Left kidney (tissue), 8 donors: Measurements from ENCODE around the gene TBXA2R. TPM values are rescaled to one million over a fixed set of nuclear protein-coding genes. Genes with fewer than 3 reads are reported as not detected.
"Not testable (repeated sequence)": the region's sequence is repeated elsewhere in the genome, so short reads cannot be mapped to it uniquely, and the experiment has no call there.

ENCODE experiments used
- DNase-seq: peaks from one replicate; pipeline ENCODE4 v3.0.0-alpha.2; 2013
- long read RNA-seq, 8 donors: transcript quantifications; one replicate each; lab custom pipeline, GENCODE V29; 2026
- polyA plus RNA-seq: library from polyadenylated mRNA; unstranded; fragments of 120-200 nt; gene quantifications from one replicate; pipeline ENCODE4 v1.2.1, GENCODE V29; 2013; ENCODE audit not compliant: insufficient read length

Gene TBXA2R
- 2.2 TPM for polyA plus RNA-seq
- long read RNA-seq, donor 1, result 0 reads
- long read RNA-seq, donor 2, partial matches to known transcripts, result 0 of 1 reads
- long read RNA-seq, donor 2, other reads (novel, unspliced or antisense), result 0 of 1 reads
- long read RNA-seq, donor 3, result 0 reads
- long read RNA-seq, donor 4, result 0 reads
- long read RNA-seq, donor 5, result 0 reads
- long read RNA-seq, donor 6, result 0 reads
- long read RNA-seq, donor 7, partial matches to known transcripts, result 0 of 1 reads
- long read RNA-seq, donor 7, other reads (novel, unspliced or antisense), result 0 of 1 reads
- long read RNA-seq, donor 8, result 0 reads

DNA sequence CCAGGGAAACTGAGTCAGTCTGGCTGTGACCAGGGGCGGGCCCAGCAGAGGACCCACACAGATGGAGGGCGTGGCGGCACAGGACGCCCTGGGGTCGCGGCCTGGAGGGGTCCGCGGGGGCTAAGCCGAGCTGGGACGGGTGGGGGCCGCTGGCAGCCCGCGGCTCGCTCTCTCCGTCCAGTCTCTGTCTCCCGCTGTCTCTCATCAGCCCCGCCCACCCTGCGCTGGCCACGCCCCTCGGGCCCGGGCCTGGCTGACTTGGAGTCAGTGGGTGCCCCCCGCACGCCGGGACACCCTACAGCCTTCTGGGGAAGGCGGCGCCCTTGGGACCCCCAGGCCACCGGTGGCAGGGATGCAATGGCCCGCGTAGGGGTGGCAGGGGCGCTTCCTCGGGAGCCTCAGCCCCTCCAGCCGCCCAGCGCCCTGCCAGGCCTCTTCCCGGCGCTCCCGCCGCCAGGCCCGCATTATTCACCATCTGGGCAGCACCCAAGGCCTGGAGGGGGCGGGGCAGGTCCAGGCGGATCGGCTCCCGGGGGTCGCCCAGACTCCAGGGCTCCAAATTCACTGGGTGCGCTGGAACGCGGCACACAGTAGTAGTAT is at the start of gene TBXA2R:
TSS of gene TBXA2R (minus strand) at position 186 of the 600 bp plus-strand sequence. CDS start 6,241 bp downstream, outside the sequence.
- no peak for DNase-seq

GRCh38 chr19:3656073-3656746 is 49.5 kb upstream of the TBXA2R start:
- no peak for DNase-seq

- DNase-seq, result no peak
Measured at GRCh38 chr19:3655402-3656072, 48.9 kb upstream of the TBXA2R start.

DNA sequence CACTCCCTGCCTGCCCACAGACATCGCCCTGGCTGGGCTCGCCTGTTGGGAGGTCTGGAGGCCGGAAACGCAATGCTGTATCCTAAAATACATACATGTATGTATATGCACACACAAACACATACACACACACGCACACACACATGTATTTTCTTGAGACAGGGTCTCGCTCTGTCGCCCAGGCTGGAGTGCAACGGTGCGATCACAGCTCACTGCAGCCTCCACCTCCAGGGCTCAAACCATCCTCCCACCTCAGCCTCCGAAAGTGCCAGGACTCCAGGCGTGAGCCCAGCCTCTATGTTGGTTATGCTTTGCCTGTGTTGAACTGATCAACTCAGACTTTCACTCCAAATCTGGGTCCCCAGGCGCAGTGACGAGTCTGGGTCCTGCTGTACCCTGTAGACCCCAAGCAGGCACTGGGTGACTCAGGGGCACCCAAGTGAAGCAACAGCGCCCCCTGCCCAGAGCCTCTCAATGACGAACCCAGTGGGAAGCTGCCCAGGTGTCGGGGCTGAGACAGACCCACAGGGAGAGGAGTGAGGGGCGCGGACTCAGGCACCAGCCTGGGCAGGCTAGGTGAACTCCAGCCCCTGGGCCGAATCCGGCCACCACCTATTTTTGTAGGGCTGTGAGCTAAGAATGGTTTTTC is 47.3 kb upstream of the TBXA2R start:
- DNase-seq, result no peak

DNA sequence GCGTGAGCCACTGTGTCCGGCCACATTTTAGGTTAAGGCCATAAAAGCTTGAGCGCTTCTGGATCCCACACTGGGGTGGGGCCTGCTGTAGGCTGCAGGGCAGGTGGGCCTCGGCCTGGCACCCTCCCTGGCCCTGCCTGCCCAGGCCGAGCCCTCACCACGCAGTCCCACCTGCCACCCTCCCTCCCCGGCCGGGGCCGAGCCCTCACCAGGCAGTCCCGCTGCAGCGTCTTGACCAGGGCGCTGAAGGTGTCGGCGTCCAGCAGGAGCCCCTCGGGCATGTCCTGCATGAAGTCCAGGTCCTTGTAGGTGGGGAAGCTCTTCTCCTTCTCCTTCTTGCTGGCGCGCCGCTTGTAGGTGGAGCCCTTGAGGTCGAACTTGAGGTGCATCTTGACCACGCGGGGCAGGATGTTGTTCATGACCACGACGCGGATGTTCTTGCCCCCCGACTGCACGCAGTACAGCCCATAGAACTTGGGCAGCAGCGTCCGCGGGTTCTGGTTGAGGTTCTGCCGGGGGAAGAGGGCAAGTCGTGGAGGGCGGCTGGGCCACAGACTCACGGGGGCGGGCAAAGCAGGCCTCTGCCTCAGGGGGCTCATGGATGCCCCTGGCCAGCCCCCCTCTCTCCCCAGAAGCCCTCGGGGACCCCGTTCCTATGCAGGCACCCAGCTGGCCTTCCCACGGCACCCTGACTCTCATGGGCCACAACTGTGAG is 46.6 kb upstream of the TBXA2R start:
- DNase-seq, result no peak

DNA sequence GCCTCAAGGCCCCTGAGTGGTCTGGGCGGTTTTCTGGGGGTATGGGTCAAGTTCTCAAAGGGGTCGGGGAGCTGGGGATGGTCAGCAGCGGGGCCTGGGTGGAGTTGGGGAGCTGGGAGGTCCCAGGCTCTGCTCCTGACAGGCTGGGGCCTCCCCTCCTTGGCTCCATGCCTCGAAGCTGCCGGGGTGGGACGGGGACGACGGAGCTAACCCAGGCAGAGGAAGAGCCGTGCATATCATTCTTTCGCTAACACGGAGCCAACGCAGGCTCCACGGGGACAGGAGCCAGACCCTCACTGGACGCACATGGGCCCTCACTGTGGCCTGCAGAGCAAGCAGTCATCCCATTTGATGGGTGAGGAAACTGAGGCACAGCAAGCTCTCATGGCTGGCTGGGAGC is 45.7 kb upstream of the TBXA2R start:
- no peak for DNase-seq

DNA sequence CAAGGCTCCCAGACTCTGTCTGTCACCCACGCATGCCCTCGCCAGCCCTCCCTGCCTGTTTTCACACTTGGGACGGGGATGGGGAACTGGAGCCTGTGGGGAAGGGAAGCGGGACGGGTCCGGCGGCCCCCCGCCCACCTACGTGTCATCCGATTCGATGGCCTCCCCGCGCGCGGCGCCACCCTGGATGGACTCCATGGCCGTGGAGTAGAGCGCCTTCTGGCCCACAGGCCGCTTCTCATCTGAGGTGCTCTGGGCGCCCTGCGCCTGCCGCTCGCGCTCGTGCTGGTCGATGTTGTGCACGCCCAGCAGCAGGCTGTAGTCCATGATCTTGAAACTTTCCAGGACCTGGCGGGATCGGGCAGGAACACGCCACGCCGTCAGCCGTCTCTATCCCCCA is 45.0 kb upstream of the TBXA2R start:
- no peak for DNase-seq

DNA sequence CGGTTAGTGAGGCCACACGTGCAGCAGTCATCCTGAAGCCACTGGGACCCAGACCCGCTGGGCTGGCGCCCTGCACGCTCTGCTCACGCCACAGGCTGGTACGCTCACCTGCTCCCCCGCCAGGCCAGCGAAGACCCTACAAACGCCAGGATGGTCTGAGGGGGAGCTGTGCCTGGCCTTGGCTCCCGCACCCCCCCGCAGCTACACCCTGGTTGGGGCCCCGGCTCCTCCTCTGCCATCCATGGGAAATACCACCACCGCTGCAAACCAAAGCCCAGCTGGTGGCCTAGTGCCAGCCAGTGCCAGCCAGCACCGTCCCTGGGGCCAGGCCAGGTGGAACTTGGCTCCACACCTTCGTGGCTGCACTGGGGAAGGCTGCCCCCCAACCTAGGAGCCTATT is 43.2 kb upstream of the TBXA2R start:
- DNase-seq, result no peak

GRCh38 chr19:3648037-3648905 is 41.6 kb upstream of the TBXA2R start:
- DNase-seq, result no peak

DNA sequence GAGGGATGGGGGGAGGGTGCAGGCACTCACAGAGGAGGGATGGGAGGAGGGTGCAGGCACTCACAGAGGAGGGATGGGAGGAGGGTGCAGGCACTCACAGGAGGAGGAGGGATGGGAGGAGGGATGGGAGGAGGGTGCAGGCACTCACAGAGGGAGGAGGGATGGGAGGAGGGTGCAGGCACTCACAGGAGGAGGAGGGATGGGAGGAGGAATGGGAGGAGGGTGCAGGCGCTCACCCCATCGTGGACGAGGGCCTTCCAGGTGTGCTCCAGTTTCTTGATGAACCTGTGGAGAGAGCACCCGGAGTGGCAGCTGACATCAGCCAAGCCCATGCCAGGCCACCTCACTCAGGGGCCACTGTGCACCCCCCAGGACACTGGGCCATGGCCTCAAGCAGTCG is 40.4 kb upstream of the TBXA2R start:
- DNase-seq, result not testable (repeated sequence)

DNA sequence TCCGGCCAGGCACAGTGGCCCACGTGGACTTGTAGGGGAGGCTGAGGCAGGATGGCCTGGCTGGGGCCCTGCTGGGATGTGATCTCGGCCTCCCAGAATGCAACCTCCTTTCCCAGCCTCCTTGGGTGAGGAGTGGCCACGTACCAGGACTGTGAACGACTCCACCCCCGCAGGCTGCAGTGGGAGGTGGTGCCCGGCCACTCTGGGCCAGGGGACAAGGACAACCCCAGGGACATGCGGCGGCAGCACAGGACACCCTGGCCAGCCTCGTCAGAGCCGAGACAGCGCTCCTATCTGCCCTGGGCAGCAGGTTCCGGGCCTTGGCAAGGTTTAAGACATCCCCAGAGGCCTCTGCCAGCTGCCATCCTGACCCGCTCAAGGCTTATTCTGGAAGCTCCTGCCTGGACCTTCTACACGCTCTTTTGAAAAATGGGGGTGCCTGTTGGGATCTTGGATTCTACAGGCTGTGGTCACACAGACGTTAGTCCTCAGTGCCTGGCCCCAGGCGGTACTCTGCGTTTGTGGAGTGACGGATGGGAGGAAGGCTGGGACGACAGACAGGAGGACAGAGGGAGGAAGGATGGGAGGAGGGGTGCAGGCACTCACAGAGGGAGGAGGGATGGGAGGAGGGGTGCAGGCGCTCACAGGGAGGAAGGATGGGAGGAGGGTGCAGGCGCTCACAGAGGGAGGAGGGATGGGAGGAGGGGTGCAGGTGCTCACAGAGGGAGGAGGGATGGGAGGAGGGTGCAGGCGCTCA is 39.8 kb upstream of the TBXA2R start:
- DNase-seq, result no peak

DNA sequence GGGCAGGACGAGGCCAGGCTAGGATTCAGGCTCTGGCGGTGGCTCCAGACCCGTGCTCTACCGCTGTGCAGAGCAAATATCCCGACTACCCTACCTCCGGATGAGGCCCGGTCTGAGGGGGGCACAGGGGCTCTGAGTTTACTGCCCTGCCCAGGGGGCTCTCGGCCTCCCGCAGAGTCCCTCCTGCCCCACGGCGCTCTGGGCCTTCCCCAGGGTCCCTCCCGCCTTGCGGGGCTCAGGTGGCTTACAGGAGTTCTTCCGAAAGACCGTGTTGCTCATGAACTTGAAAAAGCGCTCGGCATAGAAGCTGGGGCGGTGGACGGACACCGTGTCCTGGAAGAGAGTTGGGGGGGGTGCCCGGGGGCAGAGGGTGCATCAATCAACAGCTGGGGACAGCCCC is 39.1 kb upstream of the TBXA2R start:
- DNase-seq, result no peak

- DNase-seq, result no peak
Measured at GRCh38 chr19:3645067-3645396, 38.4 kb upstream of the TBXA2R start.

DNA sequence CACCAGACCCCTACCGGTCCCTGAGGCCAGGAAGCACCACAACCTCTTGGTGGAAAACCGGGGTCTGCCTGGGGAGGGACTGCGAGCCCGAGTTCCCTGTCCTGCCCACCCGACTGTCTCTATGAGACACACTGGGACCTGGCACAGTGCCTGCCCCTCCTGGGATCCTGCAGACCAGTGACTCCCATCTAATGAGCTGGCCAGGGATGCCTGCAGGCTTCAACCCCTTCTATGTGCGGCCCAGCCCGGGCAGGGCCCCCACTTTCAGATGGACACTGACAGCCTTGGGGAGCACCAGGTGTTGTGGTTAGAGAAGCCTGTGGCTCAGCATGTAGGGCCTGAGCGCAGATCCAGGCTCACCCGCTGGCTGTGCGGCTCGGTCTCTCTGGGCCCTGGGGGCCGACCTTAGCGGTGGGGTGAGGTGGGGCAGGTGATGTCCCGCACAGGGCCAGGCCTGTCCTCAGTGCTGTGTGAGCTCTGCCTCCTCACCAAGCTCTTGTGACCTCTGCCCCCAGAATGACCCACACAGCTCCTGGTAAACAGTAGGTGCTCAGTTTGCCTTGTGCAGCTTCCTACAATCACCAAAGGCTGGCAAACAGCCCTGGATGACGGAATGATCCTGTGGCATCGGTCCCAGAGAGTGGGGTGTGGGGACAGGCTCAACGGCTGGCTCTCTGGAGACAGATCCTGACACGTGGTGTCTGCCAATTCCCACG is 37.8 kb upstream of the TBXA2R start:
- DNase-seq, result no peak

DNA sequence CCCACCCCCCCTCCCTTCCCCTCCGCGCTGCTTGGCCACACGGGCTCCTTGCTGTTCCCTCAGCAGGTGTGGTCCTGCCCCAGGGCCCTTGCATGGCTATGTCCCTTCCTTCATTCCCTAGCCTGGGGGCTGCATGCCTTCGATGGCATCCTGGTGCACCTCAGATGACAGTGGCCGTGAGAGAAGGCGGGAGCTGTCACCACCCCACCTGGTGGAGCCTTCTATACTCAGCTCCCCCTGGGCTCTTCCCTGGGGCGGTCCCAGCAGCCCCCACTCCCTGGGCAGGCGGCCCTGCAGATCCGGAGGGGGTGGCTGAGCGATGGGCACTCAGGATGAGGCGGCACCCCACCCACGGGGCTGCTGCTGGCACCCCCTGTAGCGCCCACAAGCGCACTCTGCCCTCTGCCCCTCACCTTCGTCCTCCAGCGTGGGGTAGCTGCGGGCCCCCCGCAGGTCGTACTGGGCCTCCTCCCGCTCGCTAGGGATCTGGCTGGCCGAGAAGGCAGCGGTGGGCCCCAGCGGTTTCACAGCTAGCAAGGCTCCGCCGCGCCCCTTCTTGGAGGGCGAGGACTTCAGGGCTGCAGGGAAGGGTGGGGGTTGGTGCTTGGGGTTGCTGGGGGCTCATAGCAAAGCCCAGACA is 37.1 kb upstream of the TBXA2R start:
- DNase-seq, result no peak

- DNase-seq, result no peak
Measured at GRCh38 chr19:3642987-3643673, 36.5 kb upstream of the TBXA2R start.

GRCh38 chr19:3642296-3642695 is 35.6 kb upstream of the TBXA2R start:
- DNase-seq, result no peak
